Measurements from ENCODE around the gene FHOD3. TPM values are rescaled to one million over a fixed set of nuclear protein-coding genes. Genes with fewer than 3 reads are reported as not detected.

The FHOD3 gene
- total RNA-seq, 1 experiment from 2014 or later: 18.1 TPM

DNA sequence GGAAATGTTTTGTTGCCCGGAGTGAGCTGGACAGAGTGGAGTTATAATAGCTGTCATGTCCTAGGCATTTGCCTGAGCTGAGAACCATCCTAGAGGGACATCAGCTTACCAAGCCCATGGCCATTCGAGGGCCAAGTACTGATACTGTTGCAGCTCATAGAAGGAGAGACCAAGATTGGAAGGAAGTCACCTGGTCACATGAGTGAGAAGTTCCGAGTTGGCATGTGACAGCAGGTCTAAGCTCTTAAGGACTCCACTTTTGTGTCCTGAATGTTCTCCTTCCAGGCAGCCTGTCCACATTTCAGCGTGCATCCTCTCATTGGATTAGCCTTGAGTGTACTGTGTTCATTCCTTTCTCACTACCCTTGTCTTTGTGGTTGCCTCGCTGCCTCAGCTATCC, 4.4 kb downstream of the FHOD3 start:
- POLR2A ChIA-PET (ENCODE audit: unreplicated experiment): no interaction called here
- intact Hi-C loops (cut with micrococcal nuclease): no loop called here

DNA sequence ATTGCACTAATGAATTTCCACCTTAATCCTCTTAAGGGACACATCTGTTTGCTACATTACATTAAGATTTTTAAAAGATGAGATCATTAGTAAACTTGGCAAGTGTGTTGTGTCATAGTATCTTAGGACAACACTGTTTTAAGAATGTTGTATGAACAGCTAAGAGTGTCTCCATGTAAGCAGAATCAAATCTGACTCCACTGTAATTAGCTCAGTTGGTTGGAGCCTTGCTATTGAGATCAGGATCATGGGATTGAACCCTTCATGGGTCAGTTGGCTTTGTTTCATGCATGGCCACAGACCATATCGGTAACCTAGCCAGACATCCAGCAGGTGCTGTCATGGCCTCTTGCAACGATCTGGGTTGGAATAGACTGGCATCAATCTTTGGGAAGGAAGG, 5.2 kb downstream of the FHOD3 start:
- Histone ChIP-seq H3K4me2 (ENCODE audit: low read length) (no peak overlapping the region), H3K79me2 (ENCODE audit: low read length) (peaks cover 97% of the 10 kb centered on the region), H3K9me2 (replicated peaks; ENCODE audit: low read length) (no peaks in the 10 kb centered on the region), H3K27me3 (ENCODE audit: low read length) (no peaks in the 10 kb centered on the region), H3F3A (ENCODE audit: low read length, unreplicated experiment) (no peaks in the 10 kb centered on the region), H2AFZ (ENCODE audit: low read length) (no peak overlapping the region), H3K9ac (ENCODE audit: low read length) (no peak overlapping the region), H3K9me3 (ENCODE audit: low read length) (no peaks in the 10 kb centered on the region), H3K4me1 (ENCODE audit: insufficient read depth, low read length) (peaks cover 32% of the 10 kb centered on the region), H3K27ac (ENCODE audit: low read length) (no peak overlapping the region), H3K36me3 (ENCODE audit: low read depth, low read length) (no peaks in the 10 kb centered on the region), H4K20me1 (ENCODE audit: low read length) (0 out of 2 replicates have a peak, but pooled peaks cover 9% of the 10 kb centered on the region), H3K4me3 (ENCODE audit: low read length) (no peak overlapping the region)
- CTCF ChIA-PET: interaction anchor here (0.5 to 0.6 kb wide), 2 partner anchors 75 to 110 kb away, joined by 4 read pairs; no protein-coding TSS in a partner anchor
- intact Hi-C loops (cut with micrococcal nuclease): no loop called here
- POLR2A ChIA-PET (ENCODE audit: unreplicated experiment): no interaction called here
- no TSS peak for BruUV-seq (replicated peaks)
- TF ChIP-seq, protein P1, sequence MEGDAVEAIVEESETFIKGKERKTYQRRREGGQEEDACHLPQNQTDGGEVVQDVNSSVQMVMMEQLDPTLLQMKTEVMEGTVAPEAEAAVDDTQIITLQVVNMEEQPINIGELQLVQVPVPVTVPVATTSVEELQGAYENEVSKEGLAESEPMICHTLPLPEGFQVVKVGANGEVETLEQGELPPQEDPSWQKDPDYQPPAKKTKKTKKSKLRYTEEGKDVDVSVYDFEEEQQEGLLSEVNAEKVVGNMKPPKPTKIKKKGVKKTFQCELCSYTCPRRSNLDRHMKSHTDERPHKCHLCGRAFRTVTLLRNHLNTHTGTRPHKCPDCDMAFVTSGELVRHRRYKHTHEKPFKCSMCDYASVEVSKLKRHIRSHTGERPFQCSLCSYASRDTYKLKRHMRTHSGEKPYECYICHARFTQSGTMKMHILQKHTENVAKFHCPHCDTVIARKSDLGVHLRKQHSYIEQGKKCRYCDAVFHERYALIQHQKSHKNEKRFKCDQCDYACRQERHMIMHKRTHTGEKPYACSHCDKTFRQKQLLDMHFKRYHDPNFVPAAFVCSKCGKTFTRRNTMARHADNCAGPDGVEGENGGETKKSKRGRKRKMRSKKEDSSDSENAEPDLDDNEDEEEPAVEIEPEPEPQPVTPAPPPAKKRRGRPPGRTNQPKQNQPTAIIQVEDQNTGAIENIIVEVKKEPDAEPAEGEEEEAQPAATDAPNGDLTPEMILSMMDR (conservative IDR thresholded peaks at IDR 0.05; ENCODE audit: low read depth, low read length): no peak
- no peak for TF ChIP-seq EZH2 (IDR thresholded peaks at IDR 0.05; ENCODE audit: low read length, unreplicated experiment)
- no peak for TF ChIP-seq EZH2phosphoT487 (IDR thresholded peaks at IDR 0.05; ENCODE audit: borderline replicate concordance, low read length)
- DNase-seq (no peak), ATAC-seq (no peak)

More for the DNA sequence above, 4.4 kb downstream of the FHOD3 start:
- H3K4me1 ChIP-seq (ENCODE audit: insufficient read depth, low read length): peaks cover 27% of the 10 kb centered on the region
- no peak for ATAC-seq
- H3K4me3 ChIP-seq (ENCODE audit: low read length): no peak overlapping the region
- no peak overlapping the region for H3K4me2 ChIP-seq (ENCODE audit: low read length)
- H4K20me1 ChIP-seq (ENCODE audit: low read length): 0 out of 2 replicates have a peak, but pooled peaks cover 9% of the 10 kb centered on the region
- no peak for TF ChIP-seq EZH2 (IDR thresholded peaks at IDR 0.05; ENCODE audit: low read length, unreplicated experiment)
- TF ChIP-seq, protein P1 (conservative IDR thresholded peaks at IDR 0.05; ENCODE audit: low read depth, low read length): no peak
- TF ChIP-seq EZH2phosphoT487 (IDR thresholded peaks at IDR 0.05; ENCODE audit: borderline replicate concordance, low read length): no peak
- DNase-seq: no peak
- H3K79me2 ChIP-seq (ENCODE audit: low read length): peaks cover 90% of the 10 kb centered on the region
- H3K27ac ChIP-seq (ENCODE audit: low read length): no peak overlapping the region
- BruUV-seq (replicated peaks): no TSS peak
- CTCF ChIA-PET: no interaction called here
- no peaks in the 10 kb centered on the region for H3K9me2 ChIP-seq (replicated peaks; ENCODE audit: low read length)
- no peaks in the 10 kb centered on the region for H3K27me3 ChIP-seq (ENCODE audit: low read length)
- H3K9me3 ChIP-seq (ENCODE audit: low read length): no peaks in the 10 kb centered on the region
- no peaks in the 10 kb centered on the region for H3F3A ChIP-seq (ENCODE audit: low read length, unreplicated experiment)
- no peak overlapping the region for H2AFZ ChIP-seq (ENCODE audit: low read length)
- H3K36me3 ChIP-seq (ENCODE audit: low read depth, low read length): no peaks in the 10 kb centered on the region
- H3K9ac ChIP-seq (ENCODE audit: low read length): no peak overlapping the region

DNA sequence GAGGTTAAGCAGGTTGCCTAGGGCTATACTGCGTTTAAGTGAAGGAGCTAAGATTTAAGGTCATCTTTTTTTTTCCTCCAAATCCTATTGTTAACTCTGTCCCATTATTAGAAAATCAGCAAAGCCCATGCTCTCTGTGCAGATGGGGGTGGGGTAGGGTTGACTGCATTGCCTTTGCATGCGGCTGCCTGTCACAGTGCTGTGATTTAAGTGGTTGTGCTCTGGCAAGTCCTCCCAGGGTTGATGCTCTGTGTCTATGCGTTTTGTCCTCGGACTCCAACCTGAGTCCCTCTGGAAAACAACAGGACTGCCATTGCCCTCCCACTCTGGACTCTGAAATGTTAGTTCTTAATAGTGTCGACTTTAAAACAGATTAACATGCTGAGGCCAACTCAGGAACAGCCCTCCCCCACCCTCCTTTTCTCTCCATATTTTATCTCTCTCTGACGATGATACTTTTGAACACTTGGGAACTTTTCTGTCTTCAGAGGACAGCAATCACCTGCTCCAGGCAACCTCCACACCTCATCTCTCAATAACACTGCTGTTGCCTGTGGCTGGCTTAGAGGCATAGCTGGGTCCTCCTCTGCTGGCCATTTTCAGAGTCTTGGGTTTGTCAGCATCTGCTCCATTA, 5.8 kb downstream of the FHOD3 start:
- H3K79me2 ChIP-seq (ENCODE audit: low read length): peaks cover 99% of the 10 kb centered on the region
- POLR2A ChIA-PET (ENCODE audit: unreplicated experiment): no interaction called here
- no peak for TF ChIP-seq EZH2 (IDR thresholded peaks at IDR 0.05; ENCODE audit: low read length, unreplicated experiment)
- TF ChIP-seq, protein P1 (conservative IDR thresholded peaks at IDR 0.05; ENCODE audit: low read depth, low read length): no peak
- no peak for TF ChIP-seq EZH2phosphoT487 (IDR thresholded peaks at IDR 0.05; ENCODE audit: borderline replicate concordance, low read length)
- H3K27ac ChIP-seq (ENCODE audit: low read length): no peak overlapping the region
- H3K27me3 ChIP-seq (ENCODE audit: low read length): no peaks in the 10 kb centered on the region
- H4K20me1 ChIP-seq (ENCODE audit: low read length): 0 out of 2 replicates have a peak, but pooled peaks cover 9% of the 10 kb centered on the region
- CTCF ChIA-PET: interaction anchor here (0.5 to 0.6 kb wide), 2 partner anchors 74 to 109 kb away, joined by 4 read pairs; no protein-coding TSS in a partner anchor
- no peak overlapping the region for H2AFZ ChIP-seq (ENCODE audit: low read length)
- H3K4me1 ChIP-seq (ENCODE audit: insufficient read depth, low read length): peaks cover 38% of the 10 kb centered on the region
- no peak for ATAC-seq
- no peaks in the 10 kb centered on the region for H3K36me3 ChIP-seq (ENCODE audit: low read depth, low read length)
- H3K4me3 ChIP-seq (ENCODE audit: low read length): no peak overlapping the region
- no peak overlapping the region for H3K4me2 ChIP-seq (ENCODE audit: low read length)
- H3K9me3 ChIP-seq (ENCODE audit: low read length): no peaks in the 10 kb centered on the region
- H3K9me2 ChIP-seq (replicated peaks; ENCODE audit: low read length): no peaks in the 10 kb centered on the region
- no peaks in the 10 kb centered on the region for H3F3A ChIP-seq (ENCODE audit: low read length, unreplicated experiment)
- intact Hi-C loops (cut with micrococcal nuclease): no loop called here
- H3K9ac ChIP-seq (ENCODE audit: low read length): no peak overlapping the region
- BruUV-seq (replicated peaks): no TSS peak
- no peak for DNase-seq
